ENCODE measurements around the gene RRP1B.

- no peak for TF ChIP-seq CTCF (IDR thresholded peaks at IDR 0.05; ENCODE audit: poor library complexity)
- no peak for TF ChIP-seq EZH2 (IDR thresholded peaks at IDR 0.05; ENCODE audit: borderline replicate concordance)
Observed at GRCh38 chr21:43665879-43666278, 6.5 kb downstream of the RRP1B start.
